Measurements from ENCODE around the gene MYBPH.

DNA sequence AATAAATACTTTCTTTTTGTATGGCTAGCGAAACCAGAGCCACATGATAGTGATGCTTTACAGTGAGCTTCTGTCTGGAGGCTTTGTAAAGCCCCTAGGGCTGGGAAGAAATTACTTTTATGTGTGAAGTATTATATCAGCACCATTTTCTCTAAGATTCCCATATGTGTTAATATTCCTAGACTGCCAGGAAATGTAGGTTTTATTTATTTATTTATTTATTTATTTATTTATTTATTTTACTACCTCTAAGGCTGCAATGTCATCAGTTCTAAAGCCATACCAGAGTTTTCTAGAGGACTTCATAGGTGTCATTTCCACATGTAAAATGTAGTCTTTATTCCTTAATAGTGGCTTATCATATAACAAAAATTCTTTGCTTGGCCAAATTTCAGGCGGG, 15.3 kb upstream of the MYBPH start:
- TF ChIP-seq, protein P1, sequence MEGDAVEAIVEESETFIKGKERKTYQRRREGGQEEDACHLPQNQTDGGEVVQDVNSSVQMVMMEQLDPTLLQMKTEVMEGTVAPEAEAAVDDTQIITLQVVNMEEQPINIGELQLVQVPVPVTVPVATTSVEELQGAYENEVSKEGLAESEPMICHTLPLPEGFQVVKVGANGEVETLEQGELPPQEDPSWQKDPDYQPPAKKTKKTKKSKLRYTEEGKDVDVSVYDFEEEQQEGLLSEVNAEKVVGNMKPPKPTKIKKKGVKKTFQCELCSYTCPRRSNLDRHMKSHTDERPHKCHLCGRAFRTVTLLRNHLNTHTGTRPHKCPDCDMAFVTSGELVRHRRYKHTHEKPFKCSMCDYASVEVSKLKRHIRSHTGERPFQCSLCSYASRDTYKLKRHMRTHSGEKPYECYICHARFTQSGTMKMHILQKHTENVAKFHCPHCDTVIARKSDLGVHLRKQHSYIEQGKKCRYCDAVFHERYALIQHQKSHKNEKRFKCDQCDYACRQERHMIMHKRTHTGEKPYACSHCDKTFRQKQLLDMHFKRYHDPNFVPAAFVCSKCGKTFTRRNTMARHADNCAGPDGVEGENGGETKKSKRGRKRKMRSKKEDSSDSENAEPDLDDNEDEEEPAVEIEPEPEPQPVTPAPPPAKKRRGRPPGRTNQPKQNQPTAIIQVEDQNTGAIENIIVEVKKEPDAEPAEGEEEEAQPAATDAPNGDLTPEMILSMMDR (IDR thresholded peaks at IDR 0.05; ENCODE audit: low read length): no peak
- TF ChIP-seq EZH2 (IDR thresholded peaks at IDR 0.05; ENCODE audit: borderline replicate concordance, low read length): no peak

All from OCI-LY1 (cell line).